H1 (cell line): ENCODE measurements around the gene CUL1. TPM values are rescaled to one million over a fixed set of nuclear protein-coding genes. Genes with fewer than 3 reads are reported as not detected.

Experiments used
- CTCF ChIA-PET: fragments of 300-600 bp; sonication (Branson Sonifier 250); formaldehyde crosslinking; loops from one replicate; lab custom pipeline; 2021; ENCODE audit not compliant: partially characterized antibody; lab: Charles Lee
- POLR2A ChIA-PET: fragments of 300-600 bp; sonication (Branson Sonifier 250); formaldehyde crosslinking; loops from one replicate; lab custom pipeline; 2021; ENCODE audit warnings: inconsistent platforms; ENCODE audit not compliant: partially characterized antibody; lab: Charles Lee
- DNase-seq, 2 experiments: peaks; one replicate each; pipeline versions ENCODE4 v3.0.0 to v3.0.0-alpha.2; 2010 to 2022; ENCODE audit warnings: low spot score in 2 of 2, low read depth in 1 of 2, mixed read lengths in 1 of 2
- FAIRE-seq: peaks from 2 replicates; lab custom pipeline; 2011; peaks lifted over from hg19 to GRCh38; lab: Jason Lieb, UNC
- H2AFZ ChIP-seq: 2 replicates; pipeline ENCODE4 v1.8.1; 2012; ENCODE audit warnings: low read length, inconsistent platforms
- H2AK5ac ChIP-seq: 2 replicates; pipeline ENCODE4 v1.6.1; 2013; ENCODE audit warnings: low read depth, low read length
- H2BK120ac ChIP-seq: replicated peaks from 2 replicates; pipeline ENCODE3; 2013; ENCODE audit warnings: low read depth, low read length, inconsistent platforms
- H2BK12ac ChIP-seq: 2 replicates; pipeline ENCODE4 v1.6.1; 2013; ENCODE audit warnings: low read depth, low read length
- H2BK15ac ChIP-seq: 2 replicates; pipeline ENCODE4 v1.6.1; 2013; ENCODE audit warnings: low read length
- H2BK20ac ChIP-seq: 2 replicates; pipeline ENCODE4 v1.6.1; 2013; ENCODE audit warnings: low read length
- H2BK5ac ChIP-seq: 2 replicates; pipeline ENCODE4 v1.6.1; 2013; ENCODE audit warnings: low read depth, low read length
- H3K14ac ChIP-seq: 2 replicates; pipeline ENCODE4 v1.6.1; 2013; ENCODE audit warnings: inconsistent platforms; ENCODE audit not compliant: insufficient read length
- H3K18ac ChIP-seq: 2 replicates; pipeline ENCODE4 v1.6.1; 2013; ENCODE audit warnings: low read length; ENCODE audit errors: extremely low read depth
- H3K23ac ChIP-seq: 2 replicates; pipeline ENCODE4 v1.6.1; 2013; ENCODE audit warnings: inconsistent platforms; ENCODE audit not compliant: insufficient read length
- H3K23me2 ChIP-seq: 2 replicates; pipeline ENCODE4 v1.6.1; 2013; ENCODE audit warnings: low read depth, low read length
- H3K27ac ChIP-seq: 2 replicates; pipeline ENCODE4 v1.6.1; 2011; ENCODE audit warnings: low read depth, low read length, inconsistent platforms
- H3K27me3 ChIP-seq, 4 experiments: replicated peaks in 1 of 4; 1 replicate in 1 of 4; 2 replicates in 3 of 4; pipeline versions ENCODE4 v1.6.1 to v1.8.1; 2011 to 2013; ENCODE audit warnings: low read length in 3 of 4, mild to moderate bottlenecking in 3 of 4, inconsistent platforms in 2 of 4, mixed read lengths in 2 of 4, moderate library complexity in 1 of 4; ENCODE audit not compliant: control insufficient read depth in 3 of 4, insufficient read depth in 3 of 4; ENCODE audit errors: extremely low read depth in 1 of 4
- H3K36me3 ChIP-seq, 4 experiments: 2 replicates each; pipeline versions ENCODE4 v1.6.1 to v1.8.1; 2011 to 2013; ENCODE audit warnings: mild to moderate bottlenecking in 4 of 4, low read length in 3 of 4, moderate library complexity in 2 of 4, control low read depth in 1 of 4, inconsistent platforms in 1 of 4; ENCODE audit not compliant: insufficient read depth in 4 of 4, control insufficient read depth in 2 of 4
- H3K4ac ChIP-seq: replicated peaks from 2 replicates; pipeline ENCODE3; 2013; ENCODE audit warnings: low read length, low read depth, mixed read lengths, inconsistent platforms; ENCODE audit not compliant: insufficient read length
- H3K4me1 ChIP-seq, 4 experiments: replicated peaks in 1 of 4; 1 replicate in 1 of 4; 2 replicates in 3 of 4; pipeline versions ENCODE4 v1.6.1 to v1.8.1; 2011 to 2013; ENCODE audit warnings: low read length in 3 of 4, inconsistent platforms in 2 of 4, mixed read lengths in 1 of 4; ENCODE audit not compliant: insufficient read depth in 4 of 4, control insufficient read depth in 3 of 4
- H3K4me2 ChIP-seq, 2 experiments: 2 replicates each; pipeline versions ENCODE4 v1.6.1 to v1.8.1; 2011 to 2013; ENCODE audit warnings: low read depth in 2 of 2, low read length in 2 of 2, control low read depth in 1 of 2, inconsistent platforms in 1 of 2, mild to moderate bottlenecking in 1 of 2; ENCODE audit not compliant: insufficient read depth in 1 of 2
- H3K4me3 ChIP-seq, 4 experiments: fragments of 200-600, 300-600 bp in 1 of 4; sonication (generic), shearing (Covaris generic), sonication (Bioruptor Twin) in 1 of 4; 2 replicates each; pipeline versions ENCODE4 v1.5.1 to v1.8.1; 2011 to 2016; ENCODE audit warnings: low read length in 4 of 4, low read depth in 3 of 4, control low read depth in 2 of 4, inconsistent platforms in 2 of 4, mild to moderate bottlenecking in 2 of 4, mixed read lengths in 1 of 4, moderate library complexity in 1 of 4; ENCODE audit not compliant: insufficient read depth in 2 of 4; ENCODE audit errors: extremely low read depth in 1 of 4
- H3K56ac ChIP-seq: replicated peaks from 2 replicates; pipeline ENCODE3; 2013; ENCODE audit warnings: low read depth, mild to moderate bottlenecking, mixed read lengths, low read length, inconsistent platforms; ENCODE audit not compliant: insufficient read length
- H3K79me1 ChIP-seq: 2 replicates; pipeline ENCODE4 v1.6.1; 2013; ENCODE audit warnings: low read depth, low read length, control low read depth
- H3K79me2 ChIP-seq, 2 experiments: 2 replicates each; pipeline versions ENCODE4 v1.6.1 to v1.8.1; 2012 to 2013; ENCODE audit warnings: low read length in 2 of 2, mild to moderate bottlenecking in 2 of 2, inconsistent platforms in 1 of 2; ENCODE audit not compliant: insufficient read depth in 2 of 2, control insufficient read depth in 1 of 2
- H3K9ac ChIP-seq, 4 experiments: replicated peaks in 1 of 4; 1 replicate in 1 of 4; 2 replicates in 3 of 4; pipeline versions ENCODE4 v1.6.1 to v1.8.1; 2011 to 2013; ENCODE audit warnings: low read depth in 3 of 4, low read length in 3 of 4, control low read depth in 2 of 4, mild to moderate bottlenecking in 2 of 4, moderate library complexity in 2 of 4, inconsistent platforms in 1 of 4; ENCODE audit errors: extremely low read depth in 1 of 4
- H3K9me3 ChIP-seq, 2 experiments: 2 replicates each; pipeline versions ENCODE4 v1.6.1 to v1.8.1; 2012 to 2013; ENCODE audit warnings: mild to moderate bottlenecking in 2 of 2, moderate library complexity in 2 of 2, control low read depth in 1 of 2, inconsistent platforms in 1 of 2, low read depth in 1 of 2, low read length in 1 of 2, mixed read lengths in 1 of 2; ENCODE audit not compliant: insufficient read depth in 2 of 2
- H4K20me1 ChIP-seq, 2 experiments: replicated peaks in 1 of 2; 2 replicates each; pipeline versions ENCODE3 to v1.8.1; 2011 to 2013; ENCODE audit warnings: inconsistent platforms in 2 of 2, low read length in 2 of 2, mild to moderate bottlenecking in 1 of 2; ENCODE audit not compliant: insufficient read depth in 2 of 2, control insufficient read depth in 1 of 2
- H4K5ac ChIP-seq: 2 replicates; pipeline ENCODE4 v1.6.1; 2013; ENCODE audit warnings: low read length, low read depth, mixed read lengths, inconsistent platforms; ENCODE audit not compliant: insufficient read length
- H4K8ac ChIP-seq: 2 replicates; pipeline ENCODE4 v1.8.0; 2013; ENCODE audit warnings: mild to moderate bottlenecking, moderate library complexity, low read length, inconsistent platforms; ENCODE audit not compliant: insufficient read depth; ENCODE audit errors: extremely low read depth
- H4K91ac ChIP-seq: replicated peaks from 2 replicates; pipeline ENCODE3; 2013; ENCODE audit warnings: low read length, mixed read lengths, inconsistent platforms; ENCODE audit not compliant: insufficient read length
- JUND ChIP-seq: IDR thresholded peaks from 2 replicates; pipeline ENCODE4 v1.6.1; 2011; ENCODE audit warnings: mild to moderate bottlenecking, improper control_type of control experiment, low read length
- WGBS, 2 experiments: shearing (Covaris generic) in 1 of 2; methylation state at CpG; one replicate each; pipeline versions ENCODE4 v1.1.6 to v1.1.7; 2013 to 2015; ENCODE audit warnings: low lambda C conversion rate in 2 of 2, mixed read lengths in 2 of 2, inconsistent platforms in 1 of 2, low coverage in 1 of 2, missing lambda C conversion rate in 1 of 2; ENCODE audit not compliant: insufficient replicate concordance in 2 of 2, insufficient coverage in 1 of 2, insufficient read length in 1 of 2; ENCODE audit errors: extremely low coverage in 1 of 2, missing lambda C conversion rate in 1 of 2; 5-methylcytosine and 5-hydroxymethylcytosine counted together
- polyA plus RNA-seq, 7 experiments: library from polyadenylated mRNA; depleted of rRNA in 3 of 7; stranded (reverse) in 5 of 7; unstranded in 2 of 7; fragments of >200 nt in 5 of 7; fragments of 200-250 nt in 2 of 7; gene quantifications; 1 replicate in 5 of 7; 2 replicates in 1 of 7; 4 replicates in 1 of 7; pipeline versions ENCODE4 v1.2.1 to v1.2.3, GENCODE V29; 2011 to 2013; ENCODE audit warnings: missing spikeins in 2 of 7, mixed read lengths in 2 of 7
- total RNA-seq: library from RNA; stranded (reverse); fragmentation: NEBNext Ultra II Directional; extraction: Animal tissue kit (Norgen Biotek cat#: 25700); gene quantifications from 2 replicates; pipeline ENCODE4 v1.2.1, GENCODE V29; 2021
- TF ChIP-seq, protein P1 (sequence below): IDR thresholded peaks from 2 replicates; pipeline ENCODE4 v1.6.1; 2012; ENCODE audit warnings: inconsistent platforms

The CUL1 gene
- total and polyA plus RNA-seq, 2 of the 8 experiments (the other 6 are each of a cell fraction or from before 2014, with no cell fraction given), result 33.0 to 77.3 TPM

DNA sequence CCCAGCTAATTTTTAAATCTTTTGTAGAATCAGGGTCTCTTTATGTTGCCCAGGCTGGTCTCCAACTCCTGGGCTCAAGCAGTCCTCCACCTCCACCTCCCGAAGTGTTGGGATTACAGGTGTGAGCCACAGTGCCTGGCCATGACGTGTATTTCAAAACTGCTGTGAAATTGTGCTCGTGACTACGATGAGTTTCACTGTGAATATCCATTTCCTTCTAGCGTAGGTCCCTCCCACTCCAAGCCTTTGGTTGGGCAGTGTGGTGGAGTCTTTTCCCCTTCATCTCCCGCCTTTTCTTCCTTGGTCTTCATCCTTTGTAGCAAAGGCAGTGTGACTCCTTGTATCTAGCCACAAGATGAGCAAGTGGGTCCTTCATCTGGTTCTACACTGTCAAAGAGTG, 56.2 kb downstream of the CUL1 start:
- Histone ChIP-seq H2BK15ac (no peak overlapping the region), H3K14ac (no peak overlapping the region), H4K5ac (no peak overlapping the region), H2BK20ac (no peak overlapping the region), H4K91ac (no peak overlapping the region), H3K79me1 (peaks cover 6% of the 10 kb centered on the region; the same call in 1 of the 2 replicates), H3K23ac (no peak overlapping the region), H3K23me2 (no peaks in the 10 kb centered on the region), H2AFZ (no peak overlapping the region), H3K56ac (no peak overlapping the region), H3K4me3 (no peak overlapping the region), H3K18ac (no peak overlapping the region), H3K27me3 (no peaks in the 10 kb centered on the region), H2BK120ac (no peak overlapping the region), H4K20me1 (peaks cover 0 to 4% of the 10 kb centered on the region in 2 experiments), H2BK5ac (no peak overlapping the region), H3K79me2 (peaks cover 0 to 27% of the 10 kb centered on the region in 2 experiments; a peak in 2 of 4 replicates), H3K27ac (no peak overlapping the region), H3K4ac (no peak overlapping the region), H3K9me3 (no peaks in the 10 kb centered on the region), H3K4me1 (no peaks in the 10 kb centered on the region), H2BK12ac (no peak overlapping the region), H3K9ac (no peak overlapping the region), H3K4me2 (no peak overlapping the region), H2AK5ac (no peak overlapping the region), H4K8ac (no peak overlapping the region), H3K36me3 (peaks cover 0 to 16% (median 2%) of the 10 kb centered on the region in 4 experiments; a peak in 3 of 8 replicates)
- TF ChIP-seq, protein P1, sequence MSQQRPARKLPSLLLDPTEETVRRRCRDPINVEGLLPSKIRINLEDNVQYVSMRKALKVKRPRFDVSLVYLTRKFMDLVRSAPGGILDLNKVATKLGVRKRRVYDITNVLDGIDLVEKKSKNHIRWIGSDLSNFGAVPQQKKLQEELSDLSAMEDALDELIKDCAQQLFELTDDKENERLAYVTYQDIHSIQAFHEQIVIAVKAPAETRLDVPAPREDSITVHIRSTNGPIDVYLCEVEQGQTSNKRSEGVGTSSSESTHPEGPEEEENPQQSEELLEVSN, result peak; percentile 40; the same call in 1 of the 2 replicates
- no peak for TF ChIP-seq JUND
- POLR2A ChIA-PET, result no interaction called here
- WGBS, 2 experiments, result 90% methylated on average over 6 of the region's 6 CpGs; no CpG with 5 or more reads in 1 of the 2 experiments
- CTCF ChIA-PET, result interaction anchor here (1.4 to 2.0 kb wide), 3 partner anchors 9 to 101 kb away, joined by 3 to 6 read pairs (median 4); no protein-coding TSS in a partner anchor
- no peak for FAIRE-seq
- DNase-seq, result no peak
